SK-N-MC (cell line): ENCODE results near the gene TMEM219.

Experiments used
- EZH2 ChIP-seq: fragments of 200-600 bp; sonication (generic); IDR thresholded peaks from one replicate; pipeline ENCODE4 v1.6.1; 2017; ENCODE audit warnings: antibody characterized with exemption
- FOXP2 ChIP-seq: optimal IDR thresholded peaks from 2 replicates; pipeline ENCODE3; 2011; ENCODE audit warnings: mild to moderate bottlenecking, moderate library complexity; ENCODE audit not compliant: insufficient read depth; ENCODE audit errors: extremely low read length, control extremely low read depth
- POLR2AphosphoS5 ChIP-seq: IDR thresholded peaks from 2 replicates; pipeline ENCODE4 v1.6.1; 2012; ENCODE audit warnings: mild to moderate bottlenecking, low read depth, low read length, borderline replicate concordance

GRCh38 chr16:29958756-29959155 is 3.1 kb upstream of the TMEM219 start:
- TF ChIP-seq EZH2: no peak
- no peak for TF ChIP-seq POLR2AphosphoS5
- no peak for TF ChIP-seq FOXP2
